SK-N-SH (cell line): ENCODE data around the gene SLC11A1. TPM values are rescaled to one million over a fixed set of nuclear protein-coding genes. Genes with fewer than 3 reads are reported as not detected.

Experiments used
- CTCF ChIA-PET: fragments of 300-600, 350-600 bp; formaldehyde crosslinking; extraction: SDS; loops from one replicate; lab custom pipeline; 2021; lab: Yijun Ruan, JAX
- POLR2A ChIA-PET: fragments of 350-600 bp; sonication (Branson Sonifier 250); formaldehyde crosslinking; extraction: SDS; loops from one replicate; lab custom pipeline; 2020; ENCODE audit warnings: antibody characterized with exemption, inconsistent platforms; lab: Yijun Ruan, JAX
- DNase-seq: peaks from one replicate; pipeline ENCODE4 v3.0.0; 2012
- H2AFZ ChIP-seq: fragments of 200-600 bp; sonication (generic); 2 replicates; pipeline ENCODE4 v1.8.1; 2016; ENCODE audit warnings: antibody characterized with exemption, mild to moderate bottlenecking, low read depth
- H3F3A ChIP-seq: fragments of 200-600 bp; sonication (generic); replicated peaks from 2 replicates; pipeline ENCODE3; 2016; ENCODE audit warnings: antibody characterized with exemption, mild to moderate bottlenecking; ENCODE audit not compliant: insufficient read depth
- H3K27ac ChIP-seq, 2 experiments: fragments of 200-500 bp in 1 of 2; fragments of 200-600 bp in 1 of 2; sonication (Bioruptor generic) in 1 of 2; sonication (generic), shearing (Covaris generic) in 1 of 2; 2 replicates each; pipeline versions ENCODE4 v1.5.1 to v1.6.1; 2014 to 2016; ENCODE audit warnings: low read depth in 2 of 2, inconsistent platforms in 1 of 2, low read length in 1 of 2, mild to moderate bottlenecking in 1 of 2, mixed read lengths in 1 of 2
- H3K27me3 ChIP-seq: fragments of 200-600 bp; sonication (generic), shearing (Covaris generic); 2 replicates; pipeline ENCODE4 v1.6.1; 2016; ENCODE audit warnings: mixed run types; ENCODE audit not compliant: insufficient read depth
- H3K36me3 ChIP-seq, 2 experiments: fragments of 200-500 bp in 1 of 2; fragments of 200-600 bp in 1 of 2; sonication (Bioruptor generic) in 1 of 2; sonication (generic) in 1 of 2; replicated peaks in 1 of 2; 2 replicates each; pipeline versions ENCODE3 to v1.5.1; 2014 to 2016; ENCODE audit warnings: low read length in 1 of 2, mild to moderate bottlenecking in 1 of 2; ENCODE audit not compliant: insufficient read depth in 2 of 2, control insufficient read depth in 1 of 2
- H3K4me1 ChIP-seq, 2 experiments: fragments of 200-500 bp in 1 of 2; fragments of 200-600 bp in 1 of 2; sonication (Bioruptor generic) in 1 of 2; sonication (generic), shearing (Covaris generic) in 1 of 2; 2 replicates each; pipeline versions ENCODE4 v1.5.1 to v1.6.1; 2014 to 2016; ENCODE audit warnings: low read depth in 1 of 2, low read length in 1 of 2, mixed run types in 1 of 2; ENCODE audit not compliant: insufficient read depth in 2 of 2, control insufficient read depth in 1 of 2
- H3K4me2 ChIP-seq: fragments of 200-600 bp; sonication (generic), shearing (Covaris generic); 2 replicates; pipeline ENCODE4 v1.6.1; 2017; ENCODE audit warnings: mixed run types
- H3K4me3 ChIP-seq, 2 experiments: fragments of 200-500 bp in 1 of 2; fragments of 200-600 bp in 1 of 2; sonication (Bioruptor generic) in 1 of 2; sonication (generic), shearing (Covaris generic) in 1 of 2; 2 replicates each; pipeline versions ENCODE4 v1.5.1 to v1.8.1; 2014 to 2016; ENCODE audit warnings: low read depth in 2 of 2, inconsistent platforms in 1 of 2, low read length in 1 of 2, mild to moderate bottlenecking in 1 of 2, mixed read lengths in 1 of 2, moderate library complexity in 1 of 2
- H3K79me2 ChIP-seq: fragments of 200-600 bp; sonication (generic); 2 replicates; pipeline ENCODE4 v1.8.1; 2017; ENCODE audit warnings: mild to moderate bottlenecking; ENCODE audit not compliant: insufficient read depth
- H3K9ac ChIP-seq: fragments of 200-600 bp; sonication (generic); 2 replicates; pipeline ENCODE4 v1.6.1; 2017; ENCODE audit warnings: mixed run types
- H3K9me2 ChIP-seq: fragments of 200-600 bp; sonication (generic); 2 replicates; pipeline ENCODE4 v1.6.1; 2017; ENCODE audit warnings: mixed run types
- H3K9me3 ChIP-seq: fragments of 200-600 bp; sonication (generic); 2 replicates; pipeline ENCODE4 v1.6.1; 2017; ENCODE audit warnings: mixed run types, mild to moderate bottlenecking, moderate library complexity
- H4K20me1 ChIP-seq: fragments of 200-600 bp; sonication (generic); 2 replicates; pipeline ENCODE4 v1.6.1; 2017; ENCODE audit warnings: mild to moderate bottlenecking, mixed run types; ENCODE audit not compliant: insufficient read depth
- EZH2phosphoT487 ChIP-seq: fragments of 200-600 bp; sonication (generic); IDR thresholded peaks from 2 replicates; pipeline ENCODE4 v1.6.1; 2017; ENCODE audit warnings: low read depth, mixed run types, mild to moderate bottlenecking, antibody characterized with exemption, moderate library complexity, borderline replicate concordance
- FOXJ3 ChIP-seq: sonication (generic); formaldehyde crosslinking; IDR thresholded peaks from 2 replicates; pipeline ENCODE4 v1.5.1; 2020; ENCODE audit warnings: mild to moderate bottlenecking, missing genetic modification reagents
- GATA2 ChIP-seq: sonication (generic); formaldehyde crosslinking; IDR thresholded peaks from 2 replicates; pipeline ENCODE4 v1.5.0; 2020; ENCODE audit warnings: mild to moderate bottlenecking, missing genetic modification reagents
- MEF2A ChIP-seq: IDR thresholded peaks from 2 replicates; pipeline ENCODE4 v1.4.0; 2012; ENCODE audit warnings: low read depth, borderline replicate concordance
- NFIC ChIP-seq: IDR thresholded peaks from 2 replicates; pipeline ENCODE4 v1.4.0; 2012; ENCODE audit warnings: borderline replicate concordance
- RCOR1 ChIP-seq: fragments of 150-350 bp; IDR thresholded peaks from 2 replicates; pipeline ENCODE4 v1.6.1; 2017; ENCODE audit warnings: antibody characterized with exemption, low read length
- RFX5 ChIP-seq: IDR thresholded peaks from 2 replicates; pipeline ENCODE4 v1.6.1; 2012; ENCODE audit warnings: mild to moderate bottlenecking, improper control_type of control experiment, low read length
- WGBS: methylation state at CpG from one replicate; pipeline ENCODE4 v1.1.6; 2017; ENCODE audit warnings: low lambda C conversion rate; 5-methylcytosine and 5-hydroxymethylcytosine counted together
- polyA plus RNA-seq, 3 experiments: library from polyadenylated mRNA; depleted of rRNA; stranded (reverse); fragments of >200 nt; gene quantifications; 2 replicates each; pipeline ENCODE4 v1.2.3, GENCODE V29; 2012
- TF ChIP-seq, protein P1 (sequence below): IDR thresholded peaks from 2 replicates; pipeline ENCODE4 v1.4.0; 2012; ENCODE audit warnings: low read depth
- TF ChIP-seq, protein P2 (sequence below): fragments of 150-350 bp; IDR thresholded peaks from 2 replicates; pipeline ENCODE4 v1.6.1; 2016; ENCODE audit warnings: mild to moderate bottlenecking, low read depth, low read length

Gene SLC11A1
- polyA plus RNA-seq, 1 of the 3 experiments (the other 2 are of a cell fraction), result 0.26 TPM

DNA sequence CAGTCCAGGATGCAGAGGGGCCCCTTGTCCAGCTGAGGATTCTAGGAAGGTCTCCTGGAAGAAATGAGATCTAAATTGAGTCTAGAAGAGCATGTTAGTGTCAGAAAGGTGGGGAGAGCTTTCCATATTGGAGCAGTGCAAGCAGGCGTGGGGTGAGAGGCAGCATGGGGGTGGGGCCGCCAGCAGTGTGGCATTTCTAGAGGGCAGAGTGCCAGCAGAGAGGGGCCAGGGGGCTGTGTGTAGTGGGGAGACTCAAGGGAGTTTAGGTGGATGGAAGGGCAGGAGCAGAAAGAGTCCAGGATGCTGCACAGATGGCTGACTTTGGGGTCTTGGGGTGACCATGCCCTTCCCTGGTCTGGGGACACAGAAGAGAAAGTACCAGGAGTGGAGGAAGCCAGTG is 39.0 kb downstream of the SLC11A1 start (continued):
- no peak for TF ChIP-seq EZH2phosphoT487

DNA sequence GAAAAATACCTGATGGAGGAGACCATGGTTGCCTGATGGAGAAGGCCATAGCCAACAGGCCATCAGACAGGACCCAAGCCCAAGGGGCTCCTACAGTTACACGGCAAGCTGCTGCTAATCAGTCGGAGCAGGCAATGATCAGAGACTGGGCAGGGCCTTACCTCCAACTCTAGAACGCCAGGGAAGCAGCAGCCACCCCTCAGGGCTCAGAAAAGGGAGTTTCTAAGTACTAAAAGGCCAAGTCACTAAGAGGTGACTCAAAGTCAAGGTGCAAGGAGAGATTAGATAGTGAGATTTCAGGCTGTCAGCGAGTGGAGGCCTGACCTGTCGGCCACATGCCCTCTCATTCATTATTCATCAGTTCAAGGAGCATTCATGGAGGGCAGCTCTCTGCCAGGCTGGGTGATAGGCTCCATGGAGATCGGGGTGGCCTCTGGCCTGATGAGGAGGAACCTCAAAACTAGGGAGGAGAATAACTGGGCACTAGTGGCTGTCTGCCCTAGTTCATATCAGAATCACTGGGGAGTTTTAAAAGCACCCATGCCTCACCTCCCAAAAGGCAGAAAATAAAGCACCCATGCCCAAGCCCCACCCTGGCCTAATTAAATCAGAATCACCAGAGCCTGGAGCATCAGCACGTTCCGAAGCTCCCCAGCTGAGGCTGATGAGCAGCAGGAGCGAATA is 40.5 kb downstream of the SLC11A1 start:
- Histone ChIP-seq H3K27me3 (no peaks in the 10 kb centered on the region), H4K20me1 (no peaks in the 10 kb centered on the region), H3F3A (no peaks in the 10 kb centered on the region), H3K27ac (no peak overlapping the region), H3K4me3 (no peak overlapping the region), H3K4me1 (no peaks in the 10 kb centered on the region), H3K36me3 (no peaks in the 10 kb centered on the region), H3K4me2 (no peak overlapping the region), H3K9me2 (no peaks in the 10 kb centered on the region), H3K79me2 (no peaks in the 10 kb centered on the region), H2AFZ (no peak overlapping the region), H3K9ac (no peak overlapping the region), H3K9me3 (no peaks in the 10 kb centered on the region)
- CTCF ChIA-PET, result no interaction called here
- 78% methylated on average over 9 of the region's 9 CpGs for WGBS
- no peak for TF ChIP-seq RCOR1
- TF ChIP-seq RFX5, result no peak
- TF ChIP-seq MEF2A, result no peak
- TF ChIP-seq, protein P1, sequence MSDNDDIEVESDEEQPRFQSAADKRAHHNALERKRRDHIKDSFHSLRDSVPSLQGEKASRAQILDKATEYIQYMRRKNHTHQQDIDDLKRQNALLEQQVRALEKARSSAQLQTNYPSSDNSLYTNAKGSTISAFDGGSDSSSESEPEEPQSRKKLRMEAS, result no peak
- no peak for TF ChIP-seq FOXJ3
- POLR2A ChIA-PET, result interaction anchor here (1.0 kb wide), 1 partner anchor 15 kb away, joined by 3 read pairs; no protein-coding TSS in a partner anchor
- no peak for DNase-seq

DNA sequence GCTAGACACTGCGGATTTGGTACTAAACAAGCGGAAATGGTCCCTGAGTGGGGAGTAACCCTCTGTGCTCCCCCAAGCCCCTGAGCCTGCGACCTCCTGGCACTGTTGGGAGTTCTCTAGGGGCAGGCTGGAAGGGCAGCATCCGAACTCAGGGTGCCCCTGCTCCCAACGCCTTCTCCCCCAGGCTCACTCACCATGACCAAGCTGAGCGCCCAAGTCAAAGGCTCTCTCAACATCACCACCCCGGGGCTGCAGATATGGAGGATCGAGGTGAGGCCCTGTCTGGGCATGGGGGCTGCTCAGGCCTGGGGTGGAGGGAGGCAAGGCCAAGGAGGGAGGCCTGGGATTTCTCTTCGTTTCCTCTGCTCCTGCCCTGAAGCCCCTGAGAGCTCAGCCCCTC is 41.5 kb downstream of the SLC11A1 start:
- no peak for DNase-seq
- Histone ChIP-seq H3K36me3 (no peaks in the 10 kb centered on the region), H3K27ac (no peak overlapping the region), H3K4me2 (no peak overlapping the region), H3F3A (no peaks in the 10 kb centered on the region)
- POLR2A ChIA-PET, result no interaction called here
- no peak for TF ChIP-seq GATA2 (CRISPR knock-in tag)
- TF ChIP-seq, protein P2, sequence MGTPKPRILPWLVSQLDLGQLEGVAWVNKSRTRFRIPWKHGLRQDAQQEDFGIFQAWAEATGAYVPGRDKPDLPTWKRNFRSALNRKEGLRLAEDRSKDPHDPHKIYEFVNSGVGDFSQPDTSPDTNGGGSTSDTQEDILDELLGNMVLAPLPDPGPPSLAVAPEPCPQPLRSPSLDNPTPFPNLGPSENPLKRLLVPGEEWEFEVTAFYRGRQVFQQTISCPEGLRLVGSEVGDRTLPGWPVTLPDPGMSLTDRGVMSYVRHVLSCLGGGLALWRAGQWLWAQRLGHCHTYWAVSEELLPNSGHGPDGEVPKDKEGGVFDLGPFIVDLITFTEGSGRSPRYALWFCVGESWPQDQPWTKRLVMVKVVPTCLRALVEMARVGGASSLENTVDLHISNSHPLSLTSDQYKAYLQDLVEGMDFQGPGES, result no peak
- TF ChIP-seq NFIC, result no peak
- TF ChIP-seq, all 33 proteins: peak for 0
- Histone ChIP-seq H3K79me2 (no peaks in the 10 kb centered on the region), H4K20me1 (no peaks in the 10 kb centered on the region), H3K4me3 (no peak overlapping the region), H3K4me1 (no peaks in the 10 kb centered on the region), H3K9ac (no peak overlapping the region), H2AFZ (no peak overlapping the region), H3K9me2 (no peaks in the 10 kb centered on the region), H3K9me3 (no peaks in the 10 kb centered on the region), H3K27me3 (no peaks in the 10 kb centered on the region)
- CTCF ChIA-PET, result interaction anchor here (0.7 to 2.1 kb wide), 2 partner anchors 42 to 70 kb away, joined by 3 to 7 read pairs; no protein-coding TSS in a partner anchor
- 62% methylated on average over 5 of the region's 9 CpGs for WGBS
